ENCODE results near the gene PDX1.
A peak's percentile ranks its signal among the peaks of the same experiment; 100 is the strongest.

The PDX1 gene

GRCh38 chr13:27922883-27923612, 3.2 kb downstream of the PDX1 start:
- no peak for DNase-seq

- DNase-seq: peak in 1 of 5 experiments; percentile 35
Observed at GRCh38 chr13:27923794-27924528, 4.2 kb downstream of the PDX1 start.

GRCh38 chr13:27924529-27925141, 4.8 kb downstream of the PDX1 start:
- DNase-seq: no peak

- no peak for DNase-seq
Observed at GRCh38 chr13:27925220-27925991, 5.6 kb downstream of the PDX1 start.

- DNase-seq: no peak
Observed at GRCh38 chr13:27926644-27927434, 7.0 kb downstream of the PDX1 start.

GRCh38 chr13:27927444-27928352, 7.9 kb downstream of the PDX1 start:
- DNase-seq: no peak

- DNase-seq: no peak
Observed at GRCh38 chr13:27928353-27928804, 8.6 kb downstream of the PDX1 start.

GRCh38 chr13:27928805-27929753, 9.3 kb downstream of the PDX1 start:
- no peak for DNase-seq

- no peak for DNase-seq
Observed at GRCh38 chr13:27929868-27930267, 10.1 kb downstream of the PDX1 start.

- DNase-seq: no peak
Observed at GRCh38 chr13:27933118-27933517, 13.3 kb downstream of the PDX1 start.

GRCh38 chr13:27933580-27934328, 14.0 kb downstream of the PDX1 start:
- DNase-seq: no peak

- DNase-seq: no peak
Observed at GRCh38 chr13:27942972-27943371, 23.2 kb downstream of the PDX1 start.

GRCh38 chr13:27952876-27953675, 33.3 kb downstream of the PDX1 start:
- DNase-seq: no peak

GRCh38 chr13:27953676-27954405, 34.0 kb downstream of the PDX1 start:
- peak in 4 of 5 experiments; percentile 17 to 61 (median 40) for DNase-seq

GRCh38 chr13:27954406-27954851, 34.6 kb downstream of the PDX1 start:
- DNase-seq: no peak

- no peak for DNase-seq
Observed at GRCh38 chr13:27955014-27955591, 35.3 kb downstream of the PDX1 start.
